D721Med (cell line): ENCODE data around the gene PRICKLE4.

ENCODE experiments used
- DNase-seq: peaks from one replicate; pipeline ENCODE4 v3.0.0; 2011; ENCODE audit warnings: low spot score; ENCODE audit not compliant: insufficient read length
- FAIRE-seq: peaks from 2 replicates; lab custom pipeline; 2011; peaks lifted over from hg19 to GRCh38; lab: Jason Lieb, UNC
- CTCF ChIP-seq: IDR thresholded peaks from 2 replicates; pipeline ENCODE4 v1.5.1; 2012; ENCODE audit warnings: mild to moderate bottlenecking, control low read depth; ENCODE audit not compliant: insufficient read depth; ENCODE audit errors: missing control alignments

The PRICKLE4 gene

GRCh38 chr6:41740366-41741162 is 40.0 kb upstream of the PRICKLE4 start:
- FAIRE-seq (no peak), DNase-seq (no peak)
- no peak for TF ChIP-seq CTCF

GRCh38 chr6:41741625-41742490 is 38.7 kb upstream of the PRICKLE4 start:
- FAIRE-seq = no peak
- DNase-seq = no peak
- no peak for TF ChIP-seq CTCF

- no peak for DNase-seq
- no peak for TF ChIP-seq CTCF
- no peak for FAIRE-seq
These were observed 37.0 kb upstream of the PRICKLE4 start for GRCh38 chr6:41743406-41744235.

GRCh38 chr6:41744236-41744787 is 36.3 kb upstream of the PRICKLE4 start:
- no peak for TF ChIP-seq CTCF
- no peak for FAIRE-seq
- DNase-seq = no peak

GRCh38 chr6:41746107-41746506 is 34.5 kb upstream of the PRICKLE4 start:
- FAIRE-seq (no peak), DNase-seq (no peak)
- no peak for TF ChIP-seq CTCF

GRCh38 chr6:41747256-41748101 is 33.1 kb upstream of the PRICKLE4 start, which contains the start of gene PGC:
Gene PGC, minus strand, starts transcription at chr6:41747397. Its CDS starts 63 bp downstream, at chr6:41747334.
- FAIRE-seq (no peak), DNase-seq (no peak)
- no peak for TF ChIP-seq CTCF
